Amniotic epithelial cell (primary cell): ENCODE results near the gene CPED1.

Experiments
- DNase-seq: peaks from one replicate; pipeline ENCODE4 v3.0.0-alpha.2; 2010; ENCODE audit warnings: low read depth

Gene CPED1

DNA sequence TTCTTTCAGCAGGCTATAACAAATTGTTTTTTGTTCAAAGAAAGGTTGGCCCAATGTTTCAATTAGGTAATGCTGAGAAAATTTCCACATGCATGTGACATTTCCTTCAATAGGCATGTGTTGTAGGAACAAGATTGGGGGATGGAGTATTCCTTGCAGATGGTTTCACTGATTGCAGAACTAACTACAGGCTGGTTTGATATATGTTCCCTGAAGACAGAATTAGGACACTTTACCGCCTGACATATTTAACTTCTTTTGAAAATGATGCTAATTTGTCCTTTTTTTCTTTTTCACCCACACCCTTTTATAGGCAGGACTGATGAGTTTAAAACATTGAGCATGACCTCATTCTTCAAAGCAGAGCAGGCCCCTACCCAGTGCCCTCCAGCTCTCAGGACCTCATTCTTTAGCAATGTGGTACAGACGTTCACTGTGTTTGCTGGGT lies 163.3 kb downstream of the CPED1 start:
- peak; percentile 5 for DNase-seq

DNA sequence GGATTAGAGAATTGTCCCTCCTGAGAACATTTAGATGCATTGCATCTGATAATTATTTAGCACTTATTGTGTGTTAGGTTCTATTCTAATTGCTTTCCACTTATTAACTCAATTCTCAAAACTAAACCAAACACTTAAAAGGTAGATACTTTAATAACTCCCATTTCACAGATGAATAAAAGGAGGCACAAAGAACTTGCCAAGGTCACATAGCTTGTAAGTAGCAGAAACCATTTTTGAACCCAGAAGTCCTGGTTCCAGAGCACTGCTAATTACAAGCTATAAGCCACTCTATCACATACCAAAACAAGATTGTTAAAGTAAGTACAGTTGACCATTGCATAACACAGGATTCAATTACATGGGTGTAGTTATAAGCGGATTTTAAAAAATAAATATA lies 164.9 kb downstream of the CPED1 start:
- DNase-seq: no peak

DNA sequence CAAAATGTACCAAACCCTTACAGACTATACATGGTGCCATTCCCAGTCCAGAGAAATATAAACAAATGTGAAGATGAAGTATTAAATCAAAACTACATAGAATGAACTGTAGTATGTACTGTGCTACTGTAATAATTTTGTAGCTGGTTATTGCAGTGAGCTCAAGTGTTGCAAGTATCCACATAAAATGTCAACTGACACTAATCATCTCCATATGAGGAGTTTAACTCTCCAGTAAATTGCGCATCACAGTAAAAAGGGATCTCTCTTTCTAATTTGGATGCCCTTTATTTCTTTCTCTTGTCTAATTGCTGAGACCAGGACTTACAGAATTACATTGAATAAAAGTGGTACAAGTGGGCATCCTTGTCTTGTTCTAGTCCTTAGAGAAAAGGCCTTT lies 165.5 kb downstream of the CPED1 start:
- DNase-seq: no peak

DNA sequence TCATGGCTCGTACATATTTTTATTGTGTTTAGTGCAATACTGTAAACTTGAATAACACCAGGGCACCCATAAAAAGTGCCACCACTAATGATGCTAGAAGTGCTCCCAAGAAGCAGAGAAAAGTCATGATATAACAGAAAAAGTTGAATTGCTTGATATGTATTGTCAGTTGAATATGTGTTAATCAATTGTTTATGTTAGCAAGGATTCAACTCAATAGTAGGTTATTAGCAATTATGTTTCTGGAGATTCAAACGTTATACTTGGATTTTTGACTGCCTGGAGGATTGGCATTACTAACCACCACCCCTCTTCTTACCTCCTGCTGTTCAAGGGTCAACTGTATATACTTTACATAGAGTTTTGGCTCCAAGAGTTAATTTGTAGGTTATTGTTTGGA lies 168.3 kb downstream of the CPED1 start:
- DNase-seq: no peak

GRCh38 chr7:121157341-121157751 lies 168.8 kb downstream of the CPED1 start:
- DNase-seq: no peak

- no peak for DNase-seq
Measured at GRCh38 chr7:121157885-121158590, 169.5 kb downstream of the CPED1 start.

DNA sequence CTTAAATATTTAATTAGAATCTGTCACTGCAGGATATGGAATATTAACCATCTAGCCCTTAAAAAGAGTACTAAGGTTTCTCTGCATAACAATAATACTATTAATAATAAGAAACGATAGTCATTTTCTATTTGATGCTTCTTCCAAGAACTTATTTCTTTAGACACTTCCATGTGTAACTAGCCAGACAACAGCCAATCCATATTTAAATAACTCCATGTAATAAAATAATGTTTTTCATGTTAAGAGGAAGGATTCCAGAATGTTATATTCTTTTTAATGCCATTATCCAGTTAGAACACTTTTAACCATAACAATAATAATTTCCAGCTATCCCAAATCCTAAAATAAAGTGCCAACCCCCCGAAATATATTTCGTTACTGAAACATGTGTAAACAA lies 170.2 kb downstream of the CPED1 start:
- DNase-seq: no peak

DNA sequence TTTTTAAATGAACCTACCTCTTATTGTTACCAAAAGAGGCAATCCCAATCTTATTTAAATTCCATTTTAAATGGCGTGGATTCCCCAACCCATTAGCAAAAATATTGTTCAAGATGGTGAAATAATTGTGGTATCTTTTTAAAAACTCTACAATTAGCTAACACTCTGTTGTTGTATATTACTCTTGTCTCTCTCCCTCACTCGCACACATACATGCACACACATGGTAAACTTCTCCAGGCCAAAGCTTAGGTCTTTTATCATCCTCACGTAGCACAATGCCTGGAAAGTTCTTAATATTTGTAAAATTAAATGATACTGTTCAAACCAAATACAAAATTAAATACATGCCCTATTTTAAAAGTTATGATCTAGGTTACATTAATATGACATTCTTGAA lies 171.0 kb downstream of the CPED1 start:
- no peak for DNase-seq

- DNase-seq: peak; percentile 18
Measured at GRCh38 chr7:121160150-121161008, 171.9 kb downstream of the CPED1 start.

DNA sequence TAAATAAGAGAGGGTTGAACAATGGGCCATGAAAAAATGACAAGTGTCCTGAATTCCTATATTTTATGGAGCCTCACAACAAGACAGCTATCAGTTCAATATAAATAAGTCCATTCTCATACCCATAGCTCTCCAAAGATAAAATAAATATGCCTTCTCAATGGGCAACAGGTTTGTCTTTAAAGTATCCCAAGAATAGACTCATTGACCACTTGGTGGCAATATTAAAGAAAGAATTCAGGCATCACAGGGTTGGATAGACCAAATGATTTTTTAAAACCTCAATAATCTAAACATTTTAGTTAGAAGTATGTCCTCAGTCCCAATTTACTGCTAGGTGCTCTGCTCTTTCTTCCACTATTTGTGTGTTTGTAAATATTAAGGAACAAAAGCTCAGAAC lies 175.2 kb downstream of the CPED1 start:
- no peak for DNase-seq

- no peak for DNase-seq
Measured at GRCh38 chr7:121164247-121164646, 175.7 kb downstream of the CPED1 start.

GRCh38 chr7:121166916-121167315 lies 178.4 kb downstream of the CPED1 start:
- no peak for DNase-seq

DNA sequence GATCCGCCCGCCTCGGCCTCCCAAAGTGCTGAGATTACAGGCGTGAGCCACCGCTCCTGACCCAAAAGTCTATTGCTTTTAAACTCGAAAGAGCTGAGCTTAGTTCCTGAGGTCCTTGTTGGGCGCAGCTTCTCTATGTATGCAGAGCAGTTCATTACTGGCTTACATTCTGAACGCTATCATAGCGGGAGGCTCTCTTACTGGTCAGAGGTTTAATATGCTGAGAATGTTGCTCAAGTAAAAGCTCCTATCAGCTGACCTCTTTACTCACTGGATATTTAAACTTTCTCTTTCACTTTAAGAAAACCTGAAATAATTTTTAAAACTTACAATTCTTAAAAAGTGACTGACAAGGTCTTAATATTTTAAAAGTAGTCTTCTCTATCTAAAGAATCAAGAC lies 179.5 kb downstream of the CPED1 start:
- DNase-seq: peak; percentile 67

DNA sequence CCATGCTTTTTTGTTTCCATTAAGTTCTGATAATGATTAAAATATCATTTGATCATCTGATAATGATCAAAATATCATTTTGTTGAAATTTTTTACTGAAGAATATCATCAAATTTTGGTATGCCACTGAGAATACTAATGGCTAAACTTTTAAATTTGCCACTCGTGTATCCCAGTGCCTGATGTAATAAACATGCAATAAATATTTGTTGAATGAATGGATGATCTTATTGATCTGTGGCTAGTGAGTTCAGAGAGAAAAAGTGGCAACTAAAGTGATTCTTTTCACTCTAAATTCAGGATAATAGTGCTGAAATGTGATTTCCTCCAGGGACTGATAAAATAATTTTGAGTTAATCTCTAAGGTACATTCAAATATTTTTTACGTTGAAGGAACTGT lies 181.0 kb downstream of the CPED1 start:
- DNase-seq: no peak

DNA sequence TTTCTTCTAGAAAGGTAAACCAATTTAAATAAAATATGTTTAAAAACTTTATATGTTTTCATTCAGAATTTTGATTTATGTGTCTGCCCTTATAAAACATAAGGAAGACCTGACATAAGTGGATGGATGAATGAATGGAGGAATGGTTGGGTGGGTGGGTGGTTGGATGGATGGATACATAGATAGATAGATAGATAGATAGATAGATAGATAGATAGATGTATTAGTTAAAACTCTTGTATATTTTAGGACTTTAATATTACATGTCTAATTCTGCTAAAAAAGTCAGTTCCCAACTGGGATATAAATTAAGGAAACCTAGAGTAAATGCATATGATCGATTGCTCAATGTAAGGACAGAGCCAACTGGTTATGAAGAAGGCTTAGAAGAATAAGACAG lies 184.0 kb downstream of the CPED1 start:
- DNase-seq: no peak

- DNase-seq: no peak
Measured at GRCh38 chr7:121175826-121176225, 187.3 kb downstream of the CPED1 start.

GRCh38 chr7:121178452-121178851 lies 189.9 kb downstream of the CPED1 start:
- no peak for DNase-seq

- no peak for DNase-seq
Measured at GRCh38 chr7:121178869-121179497, 190.5 kb downstream of the CPED1 start.

DNA sequence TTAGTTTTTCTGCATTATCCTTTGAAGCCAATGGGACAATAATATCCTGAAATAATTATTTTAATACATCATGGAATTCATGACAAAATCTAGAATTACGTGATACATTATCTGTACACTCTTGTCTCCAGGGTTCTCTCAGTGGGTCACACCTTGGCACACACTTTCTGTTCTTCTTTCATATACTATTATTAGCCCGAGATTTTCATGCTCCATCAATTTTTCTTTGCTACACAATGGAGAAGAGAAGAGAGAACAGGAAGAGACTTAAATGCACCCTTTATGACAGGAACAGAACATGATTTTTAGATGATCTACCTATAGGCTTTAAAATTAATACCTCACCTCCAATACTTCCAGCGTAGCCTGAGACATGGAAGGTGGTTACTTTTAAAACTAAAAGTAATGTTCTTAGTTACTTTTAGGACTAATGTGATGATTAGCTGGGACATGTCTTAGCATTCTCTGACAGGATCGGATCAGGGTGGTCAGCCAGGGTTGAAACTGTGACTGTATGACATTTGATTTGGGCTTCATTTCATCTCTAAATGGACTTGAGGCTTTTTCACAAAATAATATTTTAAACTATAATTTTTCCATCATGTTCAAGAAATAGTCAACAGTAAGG lies 192.0 kb downstream of the CPED1 start:
- no peak for DNase-seq

- no peak for DNase-seq
Measured at GRCh38 chr7:121181357-121181756, 192.8 kb downstream of the CPED1 start.

DNA sequence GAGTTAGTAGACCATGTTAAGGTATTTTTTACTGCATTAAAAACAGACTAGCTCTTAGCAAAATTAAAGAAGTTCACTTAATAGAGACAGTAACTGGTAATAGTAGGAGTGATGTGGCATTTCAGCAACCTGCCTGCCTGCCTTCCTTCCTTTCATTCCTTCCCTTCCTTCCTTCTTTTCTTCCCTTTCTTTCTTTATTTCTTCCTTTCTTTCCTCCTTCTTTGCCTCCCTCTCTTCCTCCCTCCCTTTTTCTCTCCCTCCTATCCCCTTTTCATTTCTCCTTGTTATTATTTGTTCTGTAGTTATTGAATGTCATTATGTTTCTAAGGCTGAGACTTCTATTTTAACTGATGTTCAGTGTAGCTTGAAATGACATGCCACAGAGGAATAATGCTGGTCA lies 193.8 kb downstream of the CPED1 start:
- DNase-seq: no peak

- peak; percentile 56 for DNase-seq
Measured at GRCh38 chr7:121182902-121183301, 194.4 kb downstream of the CPED1 start.
